B cell (primary cell): Measurements from ENCODE around the gene CYBB.

Source experiments
- EZH2 ChIP-seq: IDR thresholded peaks from 2 replicates; pipeline ENCODE4 v1.6.1; 2012; ENCODE audit warnings: borderline replicate concordance, low read depth, mild to moderate bottlenecking, moderate library complexity, low read length; ENCODE audit not compliant: insufficient read depth, poor library complexity, severe bottlenecking
- TF ChIP-seq, protein P1 (sequence below): fragments of 200-600 bp; IDR thresholded peaks from one replicate; pipeline ENCODE4 v1.8.0; 2022; ENCODE audit warnings: antibody characterized with exemption, mild to moderate bottlenecking

- TF ChIP-seq, protein P1, sequence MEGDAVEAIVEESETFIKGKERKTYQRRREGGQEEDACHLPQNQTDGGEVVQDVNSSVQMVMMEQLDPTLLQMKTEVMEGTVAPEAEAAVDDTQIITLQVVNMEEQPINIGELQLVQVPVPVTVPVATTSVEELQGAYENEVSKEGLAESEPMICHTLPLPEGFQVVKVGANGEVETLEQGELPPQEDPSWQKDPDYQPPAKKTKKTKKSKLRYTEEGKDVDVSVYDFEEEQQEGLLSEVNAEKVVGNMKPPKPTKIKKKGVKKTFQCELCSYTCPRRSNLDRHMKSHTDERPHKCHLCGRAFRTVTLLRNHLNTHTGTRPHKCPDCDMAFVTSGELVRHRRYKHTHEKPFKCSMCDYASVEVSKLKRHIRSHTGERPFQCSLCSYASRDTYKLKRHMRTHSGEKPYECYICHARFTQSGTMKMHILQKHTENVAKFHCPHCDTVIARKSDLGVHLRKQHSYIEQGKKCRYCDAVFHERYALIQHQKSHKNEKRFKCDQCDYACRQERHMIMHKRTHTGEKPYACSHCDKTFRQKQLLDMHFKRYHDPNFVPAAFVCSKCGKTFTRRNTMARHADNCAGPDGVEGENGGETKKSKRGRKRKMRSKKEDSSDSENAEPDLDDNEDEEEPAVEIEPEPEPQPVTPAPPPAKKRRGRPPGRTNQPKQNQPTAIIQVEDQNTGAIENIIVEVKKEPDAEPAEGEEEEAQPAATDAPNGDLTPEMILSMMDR = peak; percentile 78
- no peak for TF ChIP-seq EZH2
Measured at GRCh38 chrX:37825215-37825842, 45.5 kb downstream of the CYBB start.
